Measurements from ENCODE around the gene B4GALT4.

DNA sequence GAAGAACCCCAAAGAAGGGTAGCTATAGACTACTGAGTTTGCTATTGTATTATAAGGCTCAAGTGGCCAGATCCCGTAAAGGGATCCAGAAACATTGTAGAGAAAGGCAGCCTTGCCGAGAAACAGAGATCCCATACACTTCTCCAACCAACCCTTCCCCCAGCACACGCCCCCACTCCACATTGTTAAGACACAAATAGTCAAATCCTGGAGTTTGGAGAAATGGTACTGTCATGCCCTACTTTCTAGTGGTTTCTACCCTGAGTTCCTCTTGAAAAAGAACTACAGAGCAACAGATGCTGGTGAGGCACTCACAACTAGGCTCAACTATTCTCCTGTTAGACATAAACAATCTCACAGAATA, 33.2 kb downstream of the B4GALT4 start:
- TF ChIP-seq, protein P1, sequence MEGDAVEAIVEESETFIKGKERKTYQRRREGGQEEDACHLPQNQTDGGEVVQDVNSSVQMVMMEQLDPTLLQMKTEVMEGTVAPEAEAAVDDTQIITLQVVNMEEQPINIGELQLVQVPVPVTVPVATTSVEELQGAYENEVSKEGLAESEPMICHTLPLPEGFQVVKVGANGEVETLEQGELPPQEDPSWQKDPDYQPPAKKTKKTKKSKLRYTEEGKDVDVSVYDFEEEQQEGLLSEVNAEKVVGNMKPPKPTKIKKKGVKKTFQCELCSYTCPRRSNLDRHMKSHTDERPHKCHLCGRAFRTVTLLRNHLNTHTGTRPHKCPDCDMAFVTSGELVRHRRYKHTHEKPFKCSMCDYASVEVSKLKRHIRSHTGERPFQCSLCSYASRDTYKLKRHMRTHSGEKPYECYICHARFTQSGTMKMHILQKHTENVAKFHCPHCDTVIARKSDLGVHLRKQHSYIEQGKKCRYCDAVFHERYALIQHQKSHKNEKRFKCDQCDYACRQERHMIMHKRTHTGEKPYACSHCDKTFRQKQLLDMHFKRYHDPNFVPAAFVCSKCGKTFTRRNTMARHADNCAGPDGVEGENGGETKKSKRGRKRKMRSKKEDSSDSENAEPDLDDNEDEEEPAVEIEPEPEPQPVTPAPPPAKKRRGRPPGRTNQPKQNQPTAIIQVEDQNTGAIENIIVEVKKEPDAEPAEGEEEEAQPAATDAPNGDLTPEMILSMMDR (IDR thresholded peaks at IDR 0.05; ENCODE audit: insufficient read depth, low read length, poor library complexity, severe bottlenecking) = no peak
- TF ChIP-seq EZH2phosphoT487 (conservative IDR thresholded peaks at IDR 0.05; ENCODE audit: low read length) = no peak
